GM18507 (cell line): ENCODE results near the gene SULT1C3.
"Not testable (repeated sequence)": the region's sequence is repeated elsewhere in the genome, so short reads cannot be mapped to it uniquely, and the experiment has no call there.

Experiments
- DNase-seq: peaks from one replicate; pipeline ENCODE4 v3.0.0; 2011; ENCODE audit warnings: low read depth; ENCODE audit not compliant: insufficient read length; ENCODE audit errors: extremely low spot score
- FAIRE-seq: peaks from 2 replicates; lab custom pipeline; 2011; peaks lifted over from hg19 to GRCh38; lab: Jason Lieb, UNC

Gene SULT1C3

DNA sequence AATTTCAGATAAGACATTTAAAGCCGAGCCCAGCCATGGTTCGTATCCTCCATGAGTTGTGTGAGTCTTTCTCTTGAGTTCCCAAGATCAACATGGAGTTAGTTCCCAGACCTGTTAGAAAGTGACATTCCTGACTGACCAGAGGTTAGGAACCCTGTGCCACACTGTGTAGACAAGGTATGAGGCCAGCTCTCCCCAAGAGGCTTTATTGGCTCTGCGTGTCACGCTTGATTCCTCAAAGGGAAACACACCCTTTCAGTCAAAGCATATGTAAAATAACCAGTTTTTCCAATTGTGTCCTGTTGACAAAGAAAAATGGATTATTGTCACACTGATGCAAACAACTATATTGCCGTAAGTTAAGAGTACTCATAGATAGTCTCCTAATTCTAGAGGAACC is 1.2 kb downstream of the SULT1C3 start:
- no peak for FAIRE-seq
- DNase-seq = no peak

DNA sequence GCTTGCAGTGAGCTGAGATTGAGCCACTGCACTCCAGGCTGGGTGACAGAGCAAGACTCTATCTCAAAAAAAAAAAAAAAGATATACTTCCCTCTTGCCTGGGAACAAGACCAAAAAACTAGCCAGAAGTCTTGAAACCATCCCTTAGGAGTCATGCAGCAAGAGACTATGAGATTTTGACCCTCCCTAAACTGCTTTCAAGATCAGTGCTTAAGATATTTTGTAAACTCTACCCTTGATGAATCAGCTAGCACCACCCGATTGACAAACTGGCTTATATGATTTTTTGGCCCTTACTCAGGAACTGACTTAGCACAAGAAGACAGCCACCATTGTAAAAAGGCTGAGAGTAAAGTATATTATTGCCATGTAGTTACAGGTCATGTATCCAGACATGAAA is 3.8 kb downstream of the SULT1C3 start:
- DNase-seq (no peak), FAIRE-seq (no peak)

DNA sequence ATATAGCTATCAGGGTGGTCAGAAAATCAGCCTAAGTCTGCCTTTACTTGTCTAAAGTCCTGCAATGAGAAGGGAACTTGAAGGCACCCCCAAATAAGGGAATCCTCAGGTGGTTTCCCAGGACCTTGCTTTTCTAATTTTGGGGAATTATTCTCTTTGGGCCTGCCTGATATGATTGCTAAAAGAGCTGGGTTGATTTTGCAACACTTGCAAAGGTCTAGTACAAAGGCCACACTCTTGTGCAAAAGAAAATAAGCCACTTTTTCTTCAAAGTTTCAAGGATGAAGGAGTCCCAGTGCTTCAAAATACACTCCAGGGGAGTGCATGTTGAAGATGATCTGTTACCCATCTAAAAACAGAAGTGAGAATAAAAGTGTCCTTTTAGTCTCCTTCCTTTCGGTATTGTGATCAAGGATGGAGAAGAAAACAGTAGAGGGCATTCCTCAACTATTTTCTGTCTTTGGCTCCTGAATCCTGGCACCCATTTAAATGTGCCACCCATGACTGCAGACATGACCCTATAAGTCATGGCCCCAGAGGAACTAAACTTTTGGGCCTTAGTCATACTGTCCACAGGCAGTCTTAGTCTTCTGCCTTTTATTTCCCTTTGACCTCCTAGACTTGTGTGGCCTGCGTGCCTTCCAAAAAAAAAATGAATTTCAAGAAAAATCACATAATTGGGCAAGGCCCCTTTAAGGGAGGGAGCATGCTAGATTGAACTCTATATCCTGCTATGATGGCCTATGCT is 5.1 kb downstream of the SULT1C3 start:
- no peak for DNase-seq
- no peak for FAIRE-seq

DNA sequence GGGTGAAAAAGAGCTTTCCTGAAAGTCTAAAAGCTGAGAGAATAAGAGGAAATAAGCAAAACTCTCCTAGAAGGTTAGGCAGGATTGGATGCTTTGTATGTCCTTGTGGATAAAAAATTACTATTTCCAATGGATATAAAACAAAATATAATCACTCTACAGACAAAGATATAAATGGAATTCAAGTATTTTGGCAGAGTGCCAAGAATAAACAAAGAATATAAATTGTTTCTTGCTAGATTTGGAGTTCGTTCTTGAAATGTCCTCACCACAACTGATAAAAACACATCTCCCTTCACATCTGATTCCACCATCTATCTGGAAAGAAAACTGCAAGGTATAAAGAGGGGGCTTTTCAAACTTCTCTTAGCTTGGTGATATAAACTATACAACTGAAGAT is 13.3 kb downstream of the SULT1C3 start:
- DNase-seq (no peak), FAIRE-seq (no peak)

DNA sequence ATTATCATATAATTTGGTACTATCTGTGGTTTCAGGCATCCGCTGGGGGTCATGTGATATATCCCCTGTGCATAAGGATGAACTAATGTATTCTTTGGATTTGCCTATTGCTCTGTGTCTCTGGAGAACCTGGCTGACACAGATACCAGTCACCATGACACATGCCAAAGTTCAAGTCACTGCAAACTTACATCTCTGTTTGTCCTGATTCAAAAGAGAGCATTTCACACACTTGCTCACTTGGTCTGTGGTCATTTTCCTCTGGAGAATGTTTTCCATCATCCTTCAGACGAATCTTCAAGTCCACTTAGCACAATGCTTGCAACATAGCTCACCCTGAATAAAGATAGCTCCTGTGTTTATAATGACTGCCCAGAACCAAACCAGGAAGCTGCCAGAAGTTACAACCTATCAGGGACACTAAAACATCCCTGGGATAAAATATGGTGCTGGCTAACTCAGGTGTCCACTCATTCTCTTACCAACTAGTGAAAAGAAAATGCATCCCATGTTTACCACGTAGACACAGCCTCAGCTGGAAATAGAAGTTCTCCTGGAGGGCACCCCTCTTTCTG is 18.1 kb downstream of the SULT1C3 start:
- DNase-seq (no peak), FAIRE-seq (no peak)

DNA sequence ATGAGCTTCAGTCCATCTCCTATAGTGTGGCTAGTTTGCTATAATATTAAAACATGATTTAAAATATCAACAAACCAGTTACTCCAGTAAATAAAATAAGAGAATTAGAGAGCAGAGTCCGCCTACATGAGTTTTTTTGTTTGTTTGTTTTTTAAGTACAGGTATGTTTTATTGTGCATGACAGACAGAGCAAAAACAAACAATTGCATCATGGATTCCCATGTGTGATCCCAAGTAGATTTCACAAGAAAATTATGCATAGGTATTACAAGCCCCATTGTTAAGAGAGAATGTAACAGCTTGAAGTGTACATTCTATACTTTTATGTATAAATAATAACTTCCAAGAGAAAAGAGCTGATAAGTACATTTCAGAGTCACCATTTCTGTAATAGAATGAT is 21.0 kb downstream of the SULT1C3 start:
- DNase-seq (no peak), FAIRE-seq (no peak)

DNA sequence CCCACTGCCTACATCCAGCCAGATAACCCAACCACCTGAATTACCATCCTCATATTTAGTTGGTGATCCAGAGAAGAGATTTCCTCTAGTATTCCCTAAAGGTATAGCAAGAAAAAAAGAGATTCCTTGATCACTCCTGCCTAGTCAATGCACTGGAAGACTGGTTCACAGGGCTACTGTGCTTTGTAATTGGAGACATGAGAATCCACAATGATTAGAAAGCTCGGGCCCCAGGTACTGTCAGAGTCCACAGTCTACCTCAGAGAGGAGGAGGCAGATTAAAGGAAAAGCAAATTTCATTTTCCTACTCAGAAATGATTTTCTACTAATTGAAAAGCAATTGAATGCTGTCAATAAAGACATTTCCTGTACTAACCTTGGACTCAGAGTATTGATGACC is 22.3 kb downstream of the SULT1C3 start:
- DNase-seq (no peak), FAIRE-seq (no peak)

DNA sequence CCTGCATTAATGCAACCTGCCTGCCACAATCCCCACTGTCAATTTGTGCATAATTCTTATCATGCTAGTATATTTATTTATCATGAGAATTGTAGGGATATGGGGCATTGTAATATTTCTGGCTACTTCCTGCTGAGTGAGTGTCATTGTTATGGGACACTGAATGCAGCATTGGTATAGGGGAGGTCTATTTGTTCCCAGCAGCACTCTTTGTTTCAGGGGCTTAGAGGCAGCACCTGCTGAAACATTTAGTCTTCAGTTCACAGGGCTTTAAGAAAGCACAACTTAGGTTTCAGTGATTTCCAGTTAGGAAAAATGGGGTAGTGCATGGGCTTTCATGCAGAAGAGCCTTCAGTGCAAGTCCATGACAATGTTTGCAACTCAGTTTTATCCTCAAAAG is 23.6 kb downstream of the SULT1C3 start:
- FAIRE-seq (no peak), DNase-seq (no peak)

DNA sequence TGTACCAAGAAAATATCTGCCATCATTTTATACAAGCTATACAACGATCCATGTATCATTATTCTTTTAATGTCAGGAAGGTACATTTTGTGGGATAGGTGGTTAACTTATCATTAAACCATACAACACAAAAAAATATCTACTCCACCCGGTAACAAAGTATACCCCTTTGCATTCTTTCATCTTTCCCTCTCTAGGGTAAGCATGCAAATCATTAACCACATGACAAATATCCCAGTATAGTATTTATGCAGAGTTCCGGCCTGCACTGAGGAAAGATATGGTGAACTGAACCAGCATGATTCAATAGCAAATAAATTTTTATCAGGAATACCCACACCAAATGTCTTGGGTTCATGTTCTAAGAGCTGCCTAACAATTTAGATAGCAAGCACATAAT is 26.4 kb downstream of the SULT1C3 start:
- no peak for FAIRE-seq
- no peak for DNase-seq

DNA sequence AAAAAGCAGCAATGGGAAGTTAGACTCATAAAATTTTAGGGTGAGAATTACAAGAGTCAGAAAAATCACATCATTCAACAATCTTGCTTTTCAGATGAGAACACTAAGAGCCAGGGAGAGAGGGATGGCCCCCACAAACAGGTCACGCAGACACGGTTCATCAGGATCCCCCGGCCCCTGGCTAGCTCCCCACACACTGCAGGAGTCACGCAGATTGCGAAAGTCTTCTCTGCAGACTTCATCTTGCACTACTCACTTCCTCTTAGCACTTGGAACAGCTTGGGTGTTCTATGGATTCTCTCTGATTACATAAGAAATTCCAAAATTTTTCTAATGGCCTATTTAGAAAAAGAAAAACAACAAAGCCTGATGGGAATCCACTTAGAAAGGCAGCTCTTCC is 27.3 kb downstream of the SULT1C3 start:
- FAIRE-seq = no peak
- DNase-seq = no peak

DNA sequence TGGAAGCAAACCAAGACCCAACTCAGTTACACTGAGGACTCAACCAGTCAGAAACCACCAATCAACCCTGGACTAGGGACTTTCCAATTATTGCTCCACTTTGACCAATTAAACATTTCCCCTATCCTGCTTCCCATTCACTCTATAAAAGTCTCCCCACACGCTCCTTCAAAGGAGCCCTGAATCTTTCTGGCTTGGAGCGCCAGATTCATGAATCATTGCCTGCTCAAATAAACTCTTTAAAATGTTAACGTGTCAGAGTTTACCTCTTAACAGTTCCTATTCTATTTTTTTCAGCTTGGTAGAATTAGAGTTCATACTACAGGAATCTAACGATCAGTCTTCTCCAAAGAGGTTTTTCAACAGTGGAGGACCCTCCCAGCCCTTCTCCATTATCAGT is 28.2 kb downstream of the SULT1C3 start:
- FAIRE-seq (no peak), DNase-seq (no peak)

DNA sequence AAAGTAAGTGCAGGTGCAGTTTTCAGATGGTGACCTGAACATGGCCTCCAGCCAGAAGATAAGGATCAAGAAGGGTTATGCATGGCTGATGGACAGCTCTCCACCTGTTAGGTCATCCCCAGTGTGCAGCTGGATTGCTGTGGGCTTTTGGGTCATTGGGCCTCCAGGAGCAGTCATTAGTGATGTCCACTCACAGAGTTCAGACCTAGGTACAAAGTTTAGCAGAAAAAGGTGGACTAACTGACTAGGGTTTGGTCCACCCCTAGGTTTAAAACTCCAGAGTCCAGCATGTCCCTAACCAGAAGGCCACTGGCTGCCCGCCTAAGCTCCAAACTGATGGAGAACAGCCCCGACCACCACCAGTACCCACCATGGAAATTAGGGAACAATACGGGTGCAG is 30.6 kb downstream of the SULT1C3 start:
- FAIRE-seq (no peak), DNase-seq (no peak)

DNA sequence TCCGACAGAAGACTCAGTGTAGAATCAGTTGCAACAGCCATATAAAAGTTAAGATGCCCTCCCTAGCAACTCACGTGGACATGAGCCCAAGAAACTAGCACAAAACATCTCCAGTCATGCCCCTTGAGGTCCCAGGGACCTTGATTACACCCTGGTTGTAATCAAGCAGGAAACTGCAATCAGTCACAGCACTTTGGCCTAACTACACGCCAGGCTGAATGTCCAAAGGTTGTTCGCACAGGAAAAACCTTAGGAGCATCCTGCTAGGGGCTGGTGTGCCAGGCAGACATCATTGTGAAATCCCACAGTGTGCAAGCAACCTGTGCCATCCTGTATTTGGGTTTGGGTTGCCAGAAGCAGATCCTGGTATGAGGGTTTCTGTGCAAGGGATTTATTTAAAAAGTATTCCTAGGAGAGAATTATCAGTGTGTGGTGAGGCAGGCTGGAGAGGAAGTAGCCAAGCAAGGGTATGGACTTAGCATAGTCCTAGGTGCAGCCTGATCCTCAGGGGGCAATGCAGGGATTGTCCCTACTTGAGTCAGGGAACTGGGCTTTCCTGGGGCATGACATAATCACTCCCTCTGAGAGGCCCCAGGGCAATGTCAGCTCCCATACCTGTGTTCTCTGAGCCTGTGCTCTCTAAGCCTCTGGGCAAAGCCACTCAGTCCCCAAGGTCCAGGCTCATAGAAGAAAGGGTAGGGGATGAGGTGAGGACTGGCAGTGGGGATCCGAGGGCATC is 31.2 kb downstream of the SULT1C3 start:
- FAIRE-seq = no peak

DNA sequence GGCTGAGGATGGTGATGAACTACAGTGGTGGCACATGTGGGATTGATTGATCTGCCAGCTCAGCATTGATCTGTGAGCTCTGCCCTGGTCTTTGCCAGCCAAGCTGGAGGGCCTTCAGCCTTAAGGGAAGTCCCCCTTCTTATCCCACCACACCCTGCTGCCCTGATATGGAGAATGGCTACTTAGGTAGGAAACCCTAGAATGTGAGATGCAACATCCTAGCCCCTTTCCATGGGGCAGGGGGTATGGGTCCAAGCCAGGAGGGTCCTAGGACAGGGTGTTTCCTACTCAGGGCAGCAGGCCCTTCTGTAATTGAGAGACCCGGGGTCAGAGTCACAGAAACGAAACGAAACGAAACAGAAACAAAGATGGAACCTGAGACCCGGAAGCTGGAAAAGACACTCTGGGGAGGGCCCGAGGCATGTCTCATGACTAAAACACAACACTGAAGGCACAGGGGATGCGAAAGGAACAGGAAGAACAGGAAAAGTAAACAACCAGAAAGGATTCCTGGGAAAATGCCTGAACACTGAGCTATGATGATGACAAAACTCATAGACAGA is 32.0 kb downstream of the SULT1C3 start:
- no peak for DNase-seq
- FAIRE-seq = no peak

More for the DNA sequence above, 31.2 kb downstream of the SULT1C3 start:
- no peak for DNase-seq

DNA sequence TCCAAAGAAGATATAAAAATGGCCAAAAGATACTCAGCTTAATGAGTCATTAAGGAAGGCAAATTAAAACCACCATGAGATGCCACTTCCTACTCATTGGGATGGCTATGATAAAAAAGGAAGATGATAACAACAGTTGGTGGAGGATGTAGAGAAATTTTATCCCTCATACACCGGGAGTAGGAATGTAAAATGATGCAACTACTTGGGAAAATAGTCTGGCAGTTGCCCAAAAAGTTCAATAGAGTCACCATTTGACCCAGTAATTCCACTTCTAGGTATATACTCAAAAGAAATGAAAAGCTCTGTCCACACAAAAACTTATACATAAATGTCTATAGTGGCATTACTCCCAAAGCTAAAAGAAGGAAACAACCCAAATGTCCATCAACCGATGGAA is 38.9 kb downstream of the SULT1C3 start:
- FAIRE-seq = no peak
- no peak for DNase-seq

DNA sequence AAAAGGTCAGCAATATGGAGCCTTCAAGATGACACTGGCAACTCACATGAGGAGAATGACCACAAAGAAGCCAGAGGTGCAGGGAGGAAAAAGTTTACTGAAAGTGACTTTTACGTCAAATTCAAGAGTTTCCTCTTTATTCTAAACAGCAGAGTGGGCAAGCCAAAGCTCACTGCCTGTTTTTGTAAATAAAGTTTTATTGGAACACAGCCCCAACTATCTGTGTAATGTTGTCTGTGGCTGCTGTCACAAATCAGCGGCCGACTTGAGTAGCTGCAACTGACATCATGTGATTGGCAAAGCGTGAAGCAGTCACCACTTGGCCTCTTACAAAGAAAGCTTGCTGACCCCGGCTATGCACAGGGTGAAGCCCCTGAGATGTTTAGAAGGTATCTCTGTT is 39.7 kb downstream of the SULT1C3 start:
- no peak for DNase-seq
- no peak for FAIRE-seq

DNA sequence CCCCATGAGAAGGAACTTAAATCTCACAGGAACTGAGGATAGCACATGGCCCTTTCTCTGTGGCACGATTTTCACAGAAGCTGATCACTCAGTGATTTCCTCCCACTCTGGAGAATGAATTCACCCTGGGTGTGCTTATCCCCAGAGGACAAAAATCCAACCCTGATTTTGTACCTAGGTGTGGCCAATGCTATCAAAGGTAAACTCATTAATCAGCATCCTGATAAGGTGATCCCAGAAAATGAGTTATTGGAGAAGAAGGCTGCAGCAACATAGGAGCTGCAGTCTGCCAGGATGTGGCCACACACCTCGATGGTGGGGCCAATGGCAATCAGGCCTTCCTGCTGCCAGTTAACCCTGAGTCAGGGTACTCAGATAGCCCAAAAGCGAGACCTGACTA is 40.7 kb downstream of the SULT1C3 start:
- no peak for FAIRE-seq

DNA sequence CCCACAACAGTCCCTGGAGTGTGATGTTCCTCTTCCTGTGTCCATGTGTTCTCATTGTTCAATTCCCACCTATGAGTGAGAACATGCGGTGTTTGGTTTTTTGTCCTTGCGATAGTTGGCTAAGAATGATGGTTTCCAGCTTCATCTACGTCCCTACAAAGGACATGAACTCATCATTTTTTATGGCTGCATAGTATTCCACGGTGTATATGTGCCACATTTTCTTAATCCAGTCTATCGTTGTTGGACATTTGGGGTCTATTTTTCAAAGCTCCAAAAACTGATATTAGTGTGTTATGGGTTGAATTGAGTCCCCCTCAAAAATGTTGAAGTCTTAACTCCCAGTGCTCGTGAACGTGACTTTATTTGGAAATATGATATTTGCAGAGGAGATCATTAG is 44.8 kb downstream of the SULT1C3 start:
- not testable (repeated sequence) for FAIRE-seq

More for the DNA sequence above, 40.7 kb downstream of the SULT1C3 start:
- no peak for DNase-seq

DNA sequence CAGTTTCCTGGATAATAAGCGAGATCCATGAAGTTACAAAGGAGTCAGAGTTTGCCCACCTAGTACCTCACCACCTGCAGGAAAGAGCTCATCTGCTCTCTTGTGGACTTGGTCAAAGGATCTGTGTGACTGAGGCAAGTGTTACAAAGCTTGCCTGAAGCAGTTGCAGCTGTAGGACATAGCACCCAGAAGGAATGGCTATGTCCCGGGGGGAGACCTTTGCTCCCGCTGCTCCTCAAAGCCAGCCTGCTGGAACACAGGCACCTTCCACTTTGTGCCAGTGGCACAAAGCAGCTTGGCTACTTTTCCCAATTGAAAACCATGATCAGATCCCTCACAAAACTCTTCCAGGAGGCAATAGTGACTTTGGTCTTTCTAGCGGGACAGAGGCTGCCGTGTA is 45.8 kb downstream of the SULT1C3 start:
- DNase-seq (no peak), FAIRE-seq (no peak)

More for the DNA sequence above, 44.8 kb downstream of the SULT1C3 start:
- DNase-seq = not testable (repeated sequence)

DNA sequence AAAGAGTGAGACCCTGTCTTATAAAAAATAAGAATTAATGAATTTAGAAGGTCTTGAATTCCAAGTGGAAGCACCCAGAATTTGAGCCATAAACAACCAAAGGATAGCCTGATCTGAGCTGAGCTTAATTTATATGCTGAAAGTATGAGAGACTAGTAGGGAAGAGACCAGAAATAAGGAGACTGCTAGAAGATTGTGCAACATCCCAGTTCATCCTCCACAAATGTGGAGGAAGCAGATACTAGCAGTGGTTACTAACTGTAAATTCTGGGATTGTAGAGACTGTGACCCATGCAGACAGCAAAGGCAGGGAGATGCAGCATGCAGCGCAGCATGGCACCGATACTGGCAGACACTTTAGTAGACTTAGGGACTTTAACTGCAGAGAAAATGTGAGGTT is 47.4 kb downstream of the SULT1C3 start:
- DNase-seq = no peak
- FAIRE-seq = no peak
